GM18907 (cell line): ENCODE data around the gene NCBP1.

Experiments
- ATAC-seq: cut with Tn5 transposase; IDR thresholded peaks from one replicate; pipeline ENCODE4 v1.9.1; 2021; ENCODE audit warnings: mild to moderate bottlenecking, moderate library complexity; ENCODE audit not compliant: unreplicated experiment

Gene NCBP1

DNA sequence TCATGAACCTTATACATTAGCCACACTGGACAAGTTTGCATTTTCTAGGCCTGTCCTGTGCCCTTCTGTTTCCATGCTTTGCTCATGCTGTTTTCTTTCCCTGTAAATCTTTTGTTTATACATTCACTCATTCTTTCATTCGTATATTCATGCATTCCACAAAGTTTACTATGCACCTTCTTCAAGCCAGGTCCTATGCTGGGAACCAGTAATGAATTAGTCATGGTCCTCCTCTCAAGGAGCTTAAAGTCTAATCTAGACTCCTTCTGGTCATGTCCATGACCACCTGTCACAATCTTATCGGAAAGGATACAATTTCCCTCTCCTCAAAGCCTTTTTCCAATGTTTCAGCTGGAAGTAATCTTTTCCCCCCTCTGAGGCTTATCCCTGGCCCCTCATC is 72.6 kb downstream of the NCBP1 start:
- no peak for ATAC-seq

DNA sequence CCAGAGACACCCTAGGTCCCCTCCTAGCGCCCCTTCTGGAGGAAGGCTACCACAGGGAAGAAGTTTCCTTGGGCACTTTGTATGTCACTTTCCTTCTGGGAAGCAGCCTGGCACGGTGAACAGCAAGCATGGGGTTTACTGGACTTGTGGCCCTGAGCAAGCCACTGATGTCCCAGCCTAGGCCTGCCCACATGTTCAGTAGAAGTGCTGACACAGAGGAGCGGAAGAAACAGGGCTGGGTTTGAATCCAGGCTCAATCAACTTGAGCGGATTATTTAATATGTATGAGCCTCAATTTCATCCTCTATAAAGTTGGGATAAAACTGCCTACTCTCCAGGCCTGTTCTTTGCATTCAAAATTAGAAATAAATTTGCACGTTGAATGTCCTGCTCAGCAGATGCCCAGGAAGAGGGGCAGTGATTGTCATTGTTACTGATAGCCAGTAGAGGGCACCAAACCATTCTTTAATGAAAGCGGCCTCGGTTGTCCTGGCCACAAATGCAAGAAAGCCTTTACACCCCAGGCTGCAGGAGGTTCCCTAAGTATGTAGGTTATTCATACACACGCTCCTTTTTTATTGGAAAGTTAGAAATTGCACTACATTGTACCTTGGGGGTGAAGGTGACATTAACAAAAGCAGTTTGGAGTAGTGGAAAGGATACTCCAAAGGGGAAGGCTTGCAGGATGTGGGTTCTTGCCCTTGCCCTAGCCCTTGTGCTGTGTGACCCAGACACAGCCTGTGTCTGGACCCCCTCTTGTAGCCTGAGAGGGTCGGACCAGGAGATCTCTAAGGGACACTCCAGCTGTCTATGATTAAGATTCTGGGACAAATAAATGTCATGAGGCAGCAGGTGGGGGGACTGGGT is 77.0 kb downstream of the NCBP1 start:
- peak; percentile 73 for ATAC-seq

- no peak for ATAC-seq
Measured at GRCh38 chr9:97711223-97711626, 77.6 kb downstream of the NCBP1 start.

GRCh38 chr9:97714435-97714834 is 80.8 kb downstream of the NCBP1 start:
- ATAC-seq = no peak

- no peak for ATAC-seq
Measured at GRCh38 chr9:97717866-97718265, 84.2 kb downstream of the NCBP1 start.

DNA sequence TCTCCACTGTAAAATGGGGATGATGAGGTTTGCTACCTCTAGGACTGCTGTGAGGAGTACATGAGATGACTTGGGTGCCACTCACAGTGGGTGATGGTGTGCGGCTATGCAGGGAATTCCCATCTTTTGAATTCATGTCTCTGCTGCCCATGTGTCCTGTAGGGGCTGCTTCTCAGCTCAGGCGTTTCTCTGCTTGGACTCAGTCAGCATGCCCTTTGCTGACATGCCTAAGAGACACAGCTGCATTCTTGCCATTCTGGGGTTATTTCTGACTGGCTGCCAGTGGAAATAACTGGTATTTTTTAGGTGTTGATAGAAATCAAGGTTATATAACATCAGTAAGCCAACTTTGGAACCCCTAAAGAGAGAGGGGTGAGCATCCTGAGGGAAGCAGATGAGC is 87.8 kb downstream of the NCBP1 start:
- no peak for ATAC-seq

- no peak for ATAC-seq
Measured at GRCh38 chr9:97722331-97722730, 88.7 kb downstream of the NCBP1 start.
